Measurements from ENCODE around the gene VIPR2. TPM values are rescaled to one million over a fixed set of nuclear protein-coding genes. Genes with fewer than 3 reads are reported as not detected.

The VIPR2 gene
- total RNA-seq, 4 donors from 2014 or later = 0.32 to 0.34 (median 0.32) TPM; not detected in 1

- intact Hi-C loops (cut with DNase I; ENCODE audit: low total_unique reads) = no loop called here
- TF ChIP-seq CTCF (IDR thresholded peaks at IDR 0.05) = no peak
- no peak for TF ChIP-seq POLR2A (IDR thresholded peaks at IDR 0.05)
- 89 to 90% methylated on average over 16 to 17 of the region's 17 CpGs for WGBS, 2 donors
- peak in 1 of 2 donors; percentile 84 for DNase-seq (ENCODE audit: low spot score in 2 of 2)
- no peak overlapping the region for H3K4me3 ChIP-seq (ENCODE audit: low read depth, poor library complexity, severe bottlenecking)
Observed at GRCh38 chr7:159148430-159149395, 4.0 kb upstream of the VIPR2 start.

- no peak overlapping the region for H3K4me3 ChIP-seq (ENCODE audit: low read depth, poor library complexity, severe bottlenecking)
- intact Hi-C loops (cut with DNase I; ENCODE audit: low total_unique reads) = no loop called here
- 71 to 75% methylated on average over 4 of the region's 4 CpGs for WGBS, 2 donors
- no peak for DNase-seq (ENCODE audit: low spot score in 2 of 2)
- no peak for TF ChIP-seq CTCF (IDR thresholded peaks at IDR 0.05)
Observed at GRCh38 chr7:159147687-159148086, 3.0 kb upstream of the VIPR2 start.

- WGBS, 2 donors = 87 to 88% methylated on average over 13 of the region's 13 CpGs
- intact Hi-C loops (cut with DNase I; ENCODE audit: low total_unique reads) = no loop called here
- peak in 1 of 2 donors; percentile 66 for DNase-seq (ENCODE audit: low spot score in 2 of 2)
- no peak overlapping the region for H3K4me3 ChIP-seq (ENCODE audit: low read depth, poor library complexity, severe bottlenecking)
- TF ChIP-seq POLR2A (IDR thresholded peaks at IDR 0.05) = no peak
- TF ChIP-seq CTCF (IDR thresholded peaks at IDR 0.05) = no peak
Observed at GRCh38 chr7:159147246-159147645, 2.6 kb upstream of the VIPR2 start.

GRCh38 chr7:159146084-159146858 is 1.6 kb upstream of the VIPR2 start:
- WGBS, 2 donors = 90 to 93% methylated on average over 8 of the region's 8 CpGs
- TF ChIP-seq POLR2A (IDR thresholded peaks at IDR 0.05) = no peak
- no peak for TF ChIP-seq CTCF (IDR thresholded peaks at IDR 0.05)
- no peak for DNase-seq (ENCODE audit: low spot score in 2 of 2)
- H3K4me3 ChIP-seq (ENCODE audit: low read depth, poor library complexity, severe bottlenecking) = no peak overlapping the region
- intact Hi-C loops (cut with DNase I; ENCODE audit: low total_unique reads) = no loop called here

GRCh38 chr7:159145490-159145855 is 806 bp upstream of the VIPR2 start:
- DNase-seq (ENCODE audit: low spot score in 2 of 2) = no peak
- intact Hi-C loops (cut with DNase I; ENCODE audit: low total_unique reads) = no loop called here
- 9 to 10% methylated on average over 30 of the region's 30 CpGs for WGBS, 2 donors
- TF ChIP-seq CTCF (IDR thresholded peaks at IDR 0.05) (no peak), POLR2A (IDR thresholded peaks at IDR 0.05) (no peak)
- H3K4me3 ChIP-seq (ENCODE audit: low read depth, poor library complexity, severe bottlenecking) = peak overlapping the region; percentile 32
